Measurements from ENCODE around the gene SERPINB7. TPM values are rescaled to one million over a fixed set of nuclear protein-coding genes. Genes with fewer than 3 reads are reported as not detected.
A peak's percentile ranks its signal among the peaks of the same experiment; 100 is the strongest.

SERPINB7 gene
- total RNA-seq, 1 experiment from 2014 or later, result not detected

DNA sequence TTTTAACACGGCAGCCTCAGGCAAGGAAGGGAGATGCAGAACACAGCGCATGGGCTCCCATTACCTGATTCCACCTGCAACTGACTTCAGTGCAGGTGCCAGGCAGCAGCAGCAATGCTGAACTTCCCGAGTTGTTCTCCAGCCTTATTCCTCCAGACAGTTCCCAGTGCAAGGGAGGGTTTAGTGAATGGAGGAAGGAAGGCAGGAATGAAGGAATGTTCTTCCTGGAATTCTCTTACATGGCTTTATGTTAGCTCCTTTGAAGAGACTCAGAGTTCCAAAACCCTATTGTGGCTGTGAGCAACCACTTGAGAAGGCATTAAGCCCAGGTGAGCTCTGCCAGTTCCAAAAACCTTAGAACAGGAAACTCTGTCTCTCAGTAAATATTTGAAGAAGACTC, 45.5 kb downstream of the SERPINB7 start:
- TF ChIP-seq ZNF219 (CRISPR knock-in tag; IDR thresholded peaks at IDR 0.05; ENCODE audit: borderline replicate concordance), result no peak
- TF ChIP-seq, protein P1, sequence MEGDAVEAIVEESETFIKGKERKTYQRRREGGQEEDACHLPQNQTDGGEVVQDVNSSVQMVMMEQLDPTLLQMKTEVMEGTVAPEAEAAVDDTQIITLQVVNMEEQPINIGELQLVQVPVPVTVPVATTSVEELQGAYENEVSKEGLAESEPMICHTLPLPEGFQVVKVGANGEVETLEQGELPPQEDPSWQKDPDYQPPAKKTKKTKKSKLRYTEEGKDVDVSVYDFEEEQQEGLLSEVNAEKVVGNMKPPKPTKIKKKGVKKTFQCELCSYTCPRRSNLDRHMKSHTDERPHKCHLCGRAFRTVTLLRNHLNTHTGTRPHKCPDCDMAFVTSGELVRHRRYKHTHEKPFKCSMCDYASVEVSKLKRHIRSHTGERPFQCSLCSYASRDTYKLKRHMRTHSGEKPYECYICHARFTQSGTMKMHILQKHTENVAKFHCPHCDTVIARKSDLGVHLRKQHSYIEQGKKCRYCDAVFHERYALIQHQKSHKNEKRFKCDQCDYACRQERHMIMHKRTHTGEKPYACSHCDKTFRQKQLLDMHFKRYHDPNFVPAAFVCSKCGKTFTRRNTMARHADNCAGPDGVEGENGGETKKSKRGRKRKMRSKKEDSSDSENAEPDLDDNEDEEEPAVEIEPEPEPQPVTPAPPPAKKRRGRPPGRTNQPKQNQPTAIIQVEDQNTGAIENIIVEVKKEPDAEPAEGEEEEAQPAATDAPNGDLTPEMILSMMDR (IDR thresholded peaks at IDR 0.05), result no peak
- no peak for TF ChIP-seq MYBL2 (CRISPR knock-in tag; IDR thresholded peaks at IDR 0.05)
- no peaks in the 10 kb centered on the region for H3K27me3 Mint-ChIP-seq (ENCODE audit: low read depth)
- no peak overlapping the region for H3K27ac Mint-ChIP-seq
- H3K36me3 Mint-ChIP-seq, result no peaks in the 10 kb centered on the region
- ATAC-seq (peak; percentile 68), DNase-seq (ENCODE audit: low spot score) (no peak)
- H3K9me3 Mint-ChIP-seq, result peaks cover 15% of the 10 kb centered on the region
- H3K4me3 Mint-ChIP-seq, result no peak overlapping the region
- ChIA-PET POLR2A (no interaction called here), CTCF (interaction anchor here (0.7 kb wide), 1 partner anchor 79 kb away, joined by 3 read pairs; no protein-coding TSS in a partner anchor)
- peaks cover 4% of the 10 kb centered on the region; the same call in 1 of the 2 replicates for H3K4me1 Mint-ChIP-seq

DNA sequence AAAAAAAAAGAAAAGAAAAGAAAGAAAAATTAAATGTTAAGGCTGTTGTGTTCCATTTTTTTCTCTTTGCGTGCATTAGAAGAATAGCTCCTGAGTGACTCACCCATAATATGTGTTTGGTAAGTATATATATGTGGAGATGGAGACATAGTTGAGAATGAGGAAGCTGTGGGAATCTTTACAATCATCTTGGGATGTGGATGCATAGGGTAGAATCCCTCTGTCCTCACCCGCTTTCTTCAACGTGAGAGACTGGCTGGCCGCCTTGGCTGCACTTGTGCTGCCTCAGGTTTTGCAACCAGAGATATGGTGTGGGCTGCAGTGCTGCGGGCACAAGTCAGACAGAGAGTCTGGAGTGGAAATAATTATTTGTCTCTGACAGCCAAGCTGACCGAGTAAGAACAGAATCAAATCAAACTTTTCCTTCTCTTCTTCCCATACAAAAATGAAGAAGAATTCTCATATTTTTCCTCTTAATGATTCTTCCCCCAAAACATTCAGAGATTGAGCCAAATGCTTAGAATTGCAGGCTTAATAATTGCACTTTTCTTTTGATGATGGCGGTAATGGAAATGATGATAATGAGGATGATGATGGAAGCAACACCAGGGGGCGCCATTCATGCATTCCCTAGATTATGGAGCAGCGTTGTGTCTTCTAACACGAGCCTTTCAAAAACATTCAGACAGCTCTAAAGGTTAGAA, 48.5 kb downstream of the SERPINB7 start:
- ATAC-seq (no peak), DNase-seq (ENCODE audit: low spot score) (peak; percentile 45)
- Mint-ChIP-seq H3K36me3 (no peaks in the 10 kb centered on the region), H3K27me3 (ENCODE audit: low read depth) (no peaks in the 10 kb centered on the region), H3K4me1 (peaks cover 14% of the 10 kb centered on the region), H3K27ac (no peak overlapping the region), H3K9me3 (no peaks in the 10 kb centered on the region), H3K4me3 (no peak overlapping the region)
- CTCF ChIA-PET, result interaction anchor here (0.6 to 2.0 kb wide), 8 partner anchors 20 to 312 kb away, joined by 3 to 9 read pairs (median 4); no protein-coding TSS in a partner anchor
- no peak for TF ChIP-seq SOX15 (CRISPR knock-in tag; IDR thresholded peaks at IDR 0.05)
- TF ChIP-seq, protein P1 (IDR thresholded peaks at IDR 0.05), result peak; percentile 53
- POLR2A ChIA-PET, result no interaction called here

DNA sequence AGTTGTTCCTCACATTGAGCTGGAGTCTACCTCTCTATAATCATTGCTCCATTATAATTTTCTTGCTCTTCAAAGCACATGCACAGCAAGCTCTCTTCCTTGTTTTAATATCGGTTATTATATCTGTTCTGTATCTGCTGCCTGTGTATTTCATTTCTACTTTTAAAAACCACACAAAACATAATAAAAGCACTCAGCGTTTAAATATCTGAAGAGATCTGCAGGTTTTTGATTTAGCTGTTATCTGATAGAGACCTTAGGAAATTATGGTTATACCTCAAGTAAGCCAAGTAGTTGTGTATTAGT, 49.0 kb downstream of the SERPINB7 start:
- no peak overlapping the region for H3K4me3 Mint-ChIP-seq
- H3K4me1 Mint-ChIP-seq, result peaks cover 14% of the 10 kb centered on the region
- ATAC-seq (no peak), DNase-seq (ENCODE audit: low spot score) (no peak)
- H3K27ac Mint-ChIP-seq, result no peak overlapping the region
- no peaks in the 10 kb centered on the region for H3K9me3 Mint-ChIP-seq
- POLR2A ChIA-PET, result no interaction called here
- TF ChIP-seq ZBTB21 (CRISPR knock-in tag; IDR thresholded peaks at IDR 0.05; ENCODE audit: borderline replicate concordance), result no peak
- no peak for TF ChIP-seq CREB1 (CRISPR knock-in tag; IDR thresholded peaks at IDR 0.05)
- TF ChIP-seq, protein P1 (IDR thresholded peaks at IDR 0.05), result peak; percentile 3; the same call in 1 of the 2 replicates
- no peaks in the 10 kb centered on the region for H3K36me3 Mint-ChIP-seq
- CTCF ChIA-PET, result interaction anchor here (0.6 to 2.0 kb wide), 7 partner anchors 19 to 312 kb away, joined by 3 to 9 read pairs (median 4); no protein-coding TSS in a partner anchor
- no peaks in the 10 kb centered on the region for H3K27me3 Mint-ChIP-seq (ENCODE audit: low read depth)

DNA sequence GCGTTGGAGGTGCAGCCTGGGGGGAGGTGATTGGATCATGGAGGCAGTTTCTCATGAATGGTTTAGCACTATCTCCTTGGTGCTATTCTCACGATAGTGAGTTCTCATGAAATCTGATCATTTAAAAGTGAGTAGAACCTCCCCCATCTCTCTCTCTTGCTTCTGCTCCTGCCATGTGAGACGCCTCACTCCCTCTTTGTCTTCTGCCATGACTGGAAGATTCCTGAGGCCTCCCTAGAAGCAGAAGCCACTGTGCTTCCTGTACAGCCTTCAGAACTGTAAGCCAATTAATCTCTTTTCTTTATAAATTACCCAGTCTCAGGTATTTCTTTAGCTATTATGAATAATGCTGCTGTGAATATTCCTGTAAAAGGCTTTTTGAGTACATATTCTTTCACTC, 52.9 kb downstream of the SERPINB7 start:
- H3K27ac Mint-ChIP-seq, result no peak overlapping the region
- DNase-seq (ENCODE audit: low spot score) (no peak), ATAC-seq (no peak)
- TF ChIP-seq, protein P2, sequence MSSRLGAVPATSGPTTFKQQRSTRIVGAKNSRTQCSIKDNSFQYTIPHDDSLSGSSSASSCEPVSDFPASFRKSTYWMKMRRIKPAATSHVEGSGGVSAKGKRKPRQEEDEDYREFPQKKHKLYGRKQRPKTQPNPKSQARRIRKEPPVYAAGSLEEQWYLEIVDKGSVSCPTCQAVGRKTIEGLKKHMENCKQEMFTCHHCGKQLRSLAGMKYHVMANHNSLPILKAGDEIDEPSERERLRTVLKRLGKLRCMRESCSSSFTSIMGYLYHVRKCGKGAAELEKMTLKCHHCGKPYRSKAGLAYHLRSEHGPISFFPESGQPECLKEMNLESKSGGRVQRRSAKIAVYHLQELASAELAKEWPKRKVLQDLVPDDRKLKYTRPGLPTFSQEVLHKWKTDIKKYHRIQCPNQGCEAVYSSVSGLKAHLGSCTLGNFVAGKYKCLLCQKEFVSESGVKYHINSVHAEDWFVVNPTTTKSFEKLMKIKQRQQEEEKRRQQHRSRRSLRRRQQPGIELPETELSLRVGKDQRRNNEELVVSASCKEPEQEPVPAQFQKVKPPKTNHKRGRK (CRISPR knock-in tag; IDR thresholded peaks at IDR 0.05; ENCODE audit: borderline replicate concordance), result no peak
- TF ChIP-seq TEAD4 (CRISPR knock-in tag; IDR thresholded peaks at IDR 0.05) (no peak), TCF7 (CRISPR knock-in tag; IDR thresholded peaks at IDR 0.05; ENCODE audit: low read depth) (no peak), SP1 (CRISPR knock-in tag; conservative IDR thresholded peaks at IDR 0.05) (no peak)
- TF ChIP-seq, protein P3, sequence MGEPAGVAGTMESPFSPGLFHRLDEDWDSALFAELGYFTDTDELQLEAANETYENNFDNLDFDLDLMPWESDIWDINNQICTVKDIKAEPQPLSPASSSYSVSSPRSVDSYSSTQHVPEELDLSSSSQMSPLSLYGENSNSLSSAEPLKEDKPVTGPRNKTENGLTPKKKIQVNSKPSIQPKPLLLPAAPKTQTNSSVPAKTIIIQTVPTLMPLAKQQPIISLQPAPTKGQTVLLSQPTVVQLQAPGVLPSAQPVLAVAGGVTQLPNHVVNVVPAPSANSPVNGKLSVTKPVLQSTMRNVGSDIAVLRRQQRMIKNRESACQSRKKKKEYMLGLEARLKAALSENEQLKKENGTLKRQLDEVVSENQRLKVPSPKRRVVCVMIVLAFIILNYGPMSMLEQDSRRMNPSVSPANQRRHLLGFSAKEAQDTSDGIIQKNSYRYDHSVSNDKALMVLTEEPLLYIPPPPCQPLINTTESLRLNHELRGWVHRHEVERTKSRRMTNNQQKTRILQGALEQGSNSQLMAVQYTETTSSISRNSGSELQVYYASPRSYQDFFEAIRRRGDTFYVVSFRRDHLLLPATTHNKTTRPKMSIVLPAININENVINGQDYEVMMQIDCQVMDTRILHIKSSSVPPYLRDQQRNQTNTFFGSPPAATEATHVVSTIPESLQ (CRISPR knock-in tag; IDR thresholded peaks at IDR 0.05), result no peak
- no peaks in the 10 kb centered on the region for H3K27me3 Mint-ChIP-seq (ENCODE audit: low read depth)
- ChIA-PET POLR2A (no interaction called here), CTCF (no interaction called here)
- no peak overlapping the region for H3K4me3 Mint-ChIP-seq
- no peaks in the 10 kb centered on the region for H3K9me3 Mint-ChIP-seq
- H3K36me3 Mint-ChIP-seq, result no peaks in the 10 kb centered on the region
- peaks cover 14% of the 10 kb centered on the region for H3K4me1 Mint-ChIP-seq

All from WTC11 (cell line).